ENCODE results near the gene ZFP36.

- TF ChIP-seq, protein P1, sequence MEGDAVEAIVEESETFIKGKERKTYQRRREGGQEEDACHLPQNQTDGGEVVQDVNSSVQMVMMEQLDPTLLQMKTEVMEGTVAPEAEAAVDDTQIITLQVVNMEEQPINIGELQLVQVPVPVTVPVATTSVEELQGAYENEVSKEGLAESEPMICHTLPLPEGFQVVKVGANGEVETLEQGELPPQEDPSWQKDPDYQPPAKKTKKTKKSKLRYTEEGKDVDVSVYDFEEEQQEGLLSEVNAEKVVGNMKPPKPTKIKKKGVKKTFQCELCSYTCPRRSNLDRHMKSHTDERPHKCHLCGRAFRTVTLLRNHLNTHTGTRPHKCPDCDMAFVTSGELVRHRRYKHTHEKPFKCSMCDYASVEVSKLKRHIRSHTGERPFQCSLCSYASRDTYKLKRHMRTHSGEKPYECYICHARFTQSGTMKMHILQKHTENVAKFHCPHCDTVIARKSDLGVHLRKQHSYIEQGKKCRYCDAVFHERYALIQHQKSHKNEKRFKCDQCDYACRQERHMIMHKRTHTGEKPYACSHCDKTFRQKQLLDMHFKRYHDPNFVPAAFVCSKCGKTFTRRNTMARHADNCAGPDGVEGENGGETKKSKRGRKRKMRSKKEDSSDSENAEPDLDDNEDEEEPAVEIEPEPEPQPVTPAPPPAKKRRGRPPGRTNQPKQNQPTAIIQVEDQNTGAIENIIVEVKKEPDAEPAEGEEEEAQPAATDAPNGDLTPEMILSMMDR (IDR thresholded peaks at IDR 0.05): no peak
- TF ChIP-seq POLR2A (IDR thresholded peaks at IDR 0.05) (no peak), EP300 (IDR thresholded peaks at IDR 0.05) (no peak)
Measured at GRCh38 chr19:39388657-39389056, 18.0 kb upstream of the ZFP36 start.

Measured in suprapubic skin (tissue), 3 donors.